CD4-positive, alpha-beta T cell treated with Interleukin-6 at 100 ng/mL for 8 hours (primary cell): ENCODE measurements around the gene NAA50.

ENCODE experiments used
- DNase-seq: peaks from one replicate; pipeline ENCODE4 v3.0.0-alpha.2; 2020; ENCODE audit warnings: mixed read lengths, low spot score

The NAA50 gene

DNA sequence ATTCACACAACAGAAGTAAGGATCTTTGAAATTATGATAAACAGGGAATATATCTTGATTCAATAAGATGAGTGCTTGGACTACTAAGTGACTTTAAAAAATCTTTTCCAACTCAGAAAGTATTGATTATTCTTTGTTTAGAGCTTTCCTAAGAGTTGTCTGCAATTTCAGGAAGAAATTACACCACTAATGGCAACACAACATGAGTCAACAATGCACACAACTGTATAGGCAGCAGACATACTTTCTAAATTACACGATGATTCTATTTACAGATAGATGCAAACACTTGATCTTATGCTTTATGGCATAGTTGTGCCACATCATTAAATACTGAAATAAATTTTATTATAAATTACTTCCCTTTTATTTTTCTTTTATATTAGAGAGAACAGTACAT is 4.4 kb downstream of the NAA50 start:
- no peak for DNase-seq

GRCh38 chr3:113741086-113741485 is 5.0 kb downstream of the NAA50 start:
- DNase-seq, result no peak

- peak; percentile 58 for DNase-seq
These were observed 9.4 kb downstream of the NAA50 start for GRCh38 chr3:113736548-113737089.

DNA sequence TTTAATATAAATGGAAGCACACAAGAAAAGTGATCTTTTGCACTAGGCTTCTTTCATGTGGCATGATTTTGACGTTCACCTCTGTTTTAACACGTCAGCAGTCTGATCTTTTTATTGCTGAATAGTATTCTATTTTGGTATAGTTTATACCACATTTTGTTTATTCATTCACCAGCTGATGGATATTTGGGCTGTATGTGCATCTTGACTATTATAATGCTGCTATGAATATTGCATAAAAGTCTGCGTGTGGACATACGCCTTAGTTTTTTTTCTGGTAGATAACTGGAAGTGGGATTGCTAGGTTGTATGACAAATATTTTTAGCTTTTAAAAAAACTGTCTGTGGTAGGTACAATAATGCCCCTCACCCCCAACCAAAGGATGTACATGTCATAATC is 14.4 kb downstream of the NAA50 start:
- no peak for DNase-seq

DNA sequence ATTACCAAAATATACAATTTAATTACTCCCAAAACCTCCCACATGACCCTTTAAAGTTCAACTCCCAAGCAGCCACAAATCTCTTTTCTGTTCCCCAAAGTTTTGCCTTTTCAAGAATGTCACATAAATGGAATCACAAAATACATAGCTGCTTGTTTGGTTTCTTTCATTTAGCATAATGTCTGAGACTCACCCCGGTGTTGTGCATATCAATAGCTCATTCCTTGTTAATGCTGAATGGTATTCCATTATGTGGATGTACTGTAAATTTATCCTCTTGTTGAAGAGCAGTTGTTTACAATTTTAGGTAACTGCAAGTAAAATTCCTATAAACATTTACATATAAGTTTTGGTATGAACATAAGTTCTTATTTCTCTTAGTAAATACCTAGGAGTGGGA is 15.5 kb downstream of the NAA50 start:
- DNase-seq, result no peak

GRCh38 chr3:113728661-113729060 is 17.4 kb downstream of the NAA50 start:
- DNase-seq, result no peak

DNA sequence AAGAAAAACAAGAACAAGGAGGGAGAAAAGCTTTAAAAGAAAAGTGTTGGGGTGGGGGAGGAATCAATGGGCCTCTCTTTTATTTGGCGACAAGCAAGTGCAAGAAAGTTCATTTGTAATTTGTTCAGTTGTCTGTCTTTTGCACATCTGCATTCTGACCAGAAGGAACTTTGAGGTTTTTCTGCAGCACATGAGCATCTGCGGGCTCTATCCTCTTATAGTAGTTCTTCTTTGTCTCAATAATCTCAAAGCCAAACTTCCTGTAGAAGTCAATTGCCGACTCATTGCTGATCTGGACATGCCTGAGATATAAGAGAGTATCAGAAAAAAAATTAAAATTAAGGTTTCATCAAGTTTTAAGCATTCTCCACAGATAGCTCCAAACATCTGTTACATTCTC is 24.4 kb downstream of the NAA50 start:
- no peak for DNase-seq

GRCh38 chr3:113719758-113720157 is 26.3 kb downstream of the NAA50 start:
- DNase-seq, result no peak

GRCh38 chr3:113719294-113719693 is 26.8 kb downstream of the NAA50 start:
- no peak for DNase-seq

DNA sequence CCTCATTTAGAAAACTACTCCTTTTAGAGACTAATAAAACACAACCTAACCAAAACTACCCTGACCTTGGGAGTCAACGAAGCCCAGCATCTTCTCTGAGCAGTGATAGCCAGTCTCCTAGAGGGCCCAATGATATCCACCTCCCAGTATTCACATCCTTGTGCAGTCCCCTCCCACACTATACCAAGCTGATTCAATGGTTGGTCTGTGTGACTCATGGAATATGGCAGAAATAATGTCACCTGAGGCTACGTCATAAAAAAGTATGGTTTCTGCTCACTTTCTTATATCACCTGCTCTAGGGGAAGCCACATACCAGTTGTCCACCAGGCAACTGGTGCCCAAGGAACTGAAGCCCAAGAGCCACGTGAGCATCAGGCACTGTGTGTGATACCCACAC is 28.2 kb downstream of the NAA50 start:
- no peak for DNase-seq

DNA sequence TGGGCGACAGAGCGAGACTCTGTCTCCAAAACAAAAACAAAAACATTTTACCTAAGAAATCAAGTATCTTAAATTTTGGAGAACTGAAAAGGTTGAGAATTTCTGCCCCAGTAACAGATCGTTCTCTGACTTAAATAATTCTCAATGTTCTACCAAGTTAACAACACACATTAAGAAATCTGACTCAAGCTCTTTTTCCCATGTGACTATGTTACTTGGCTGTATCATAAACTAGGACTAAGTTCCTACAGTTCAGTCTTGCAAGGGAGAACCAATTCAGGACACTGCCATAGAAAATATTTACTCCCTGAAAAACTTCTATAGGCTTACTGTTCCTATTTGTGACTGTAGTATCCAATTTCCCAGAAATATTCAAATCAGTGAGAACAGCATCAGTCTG is 28.7 kb downstream of the NAA50 start:
- DNase-seq, result no peak

DNA sequence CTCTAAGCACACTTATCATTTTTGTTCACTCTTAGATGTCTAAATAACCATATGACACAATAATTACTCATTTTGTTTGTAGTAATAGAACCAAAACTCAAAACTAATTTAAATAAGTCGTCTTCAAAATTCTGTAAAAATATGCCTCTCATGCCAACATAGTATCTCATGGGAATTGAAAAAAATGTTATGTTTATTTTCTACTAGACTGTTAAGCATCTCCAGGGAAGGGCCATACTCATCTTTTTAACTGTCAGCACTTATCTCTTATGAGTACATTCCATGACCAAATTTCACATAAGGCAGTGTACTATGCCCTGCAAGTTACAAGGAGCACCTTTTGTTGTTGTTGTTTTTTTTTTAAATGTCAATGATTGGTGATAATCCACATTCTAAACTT is 31.3 kb downstream of the NAA50 start:
- DNase-seq, result no peak

DNA sequence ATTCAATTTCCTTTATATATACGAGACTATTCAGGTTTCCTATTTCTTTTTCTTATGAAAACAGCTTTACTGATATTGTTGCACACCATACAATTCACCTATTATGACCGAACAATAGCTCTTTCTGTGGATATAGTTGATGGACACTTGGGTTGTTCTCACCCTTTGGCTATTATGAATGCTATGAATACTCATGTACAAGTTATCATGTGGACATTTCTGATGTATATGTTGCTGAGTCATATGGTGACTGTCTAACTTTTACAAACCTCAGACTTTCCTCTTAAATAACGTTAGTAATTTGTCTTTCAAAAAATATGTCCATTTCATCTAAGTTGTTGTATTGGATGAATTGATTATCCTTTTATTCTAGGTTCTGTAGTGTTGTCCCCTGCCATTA is 33.9 kb downstream of the NAA50 start:
- DNase-seq, result no peak

DNA sequence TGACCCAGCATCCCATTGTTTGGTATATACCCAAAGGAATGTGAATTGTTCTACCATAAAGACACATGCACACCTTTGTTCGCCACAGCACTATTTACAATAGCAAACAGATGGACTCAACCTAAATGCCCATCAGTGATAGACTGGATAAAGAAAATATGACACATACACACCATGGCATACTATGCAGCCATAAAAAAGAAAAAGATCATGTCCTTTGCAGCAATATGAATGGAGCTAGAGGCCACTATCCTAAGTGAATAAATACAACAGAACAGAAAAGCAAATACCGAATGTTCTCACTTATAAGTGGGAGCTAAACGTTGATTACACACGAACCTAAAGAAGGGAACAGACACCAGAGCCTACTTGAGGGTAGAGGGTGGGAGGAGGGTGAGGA is 38.2 kb downstream of the NAA50 start:
- no peak for DNase-seq

DNA sequence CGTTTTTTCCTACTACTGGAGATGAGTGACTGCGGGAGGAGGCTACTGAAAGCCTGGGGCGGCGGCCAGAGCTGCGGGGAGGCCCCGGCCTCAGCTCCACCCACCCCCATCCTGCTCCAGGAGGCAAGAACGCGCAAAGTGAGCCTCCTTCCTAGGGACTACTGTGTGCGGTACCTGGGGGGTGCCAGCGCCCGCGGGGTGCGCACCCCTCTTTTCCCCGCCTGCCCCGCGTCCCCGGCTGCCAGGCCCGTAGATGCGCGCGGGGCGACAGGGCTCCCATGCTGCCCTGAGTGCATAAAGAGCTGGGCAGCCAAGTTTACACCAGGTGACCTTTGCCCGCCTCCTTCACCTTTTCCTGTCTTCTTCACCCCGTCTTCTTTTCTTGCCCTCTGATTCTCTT is 47.1 kb downstream of the NAA50 start:
- DNase-seq, result peak; percentile 2

DNA sequence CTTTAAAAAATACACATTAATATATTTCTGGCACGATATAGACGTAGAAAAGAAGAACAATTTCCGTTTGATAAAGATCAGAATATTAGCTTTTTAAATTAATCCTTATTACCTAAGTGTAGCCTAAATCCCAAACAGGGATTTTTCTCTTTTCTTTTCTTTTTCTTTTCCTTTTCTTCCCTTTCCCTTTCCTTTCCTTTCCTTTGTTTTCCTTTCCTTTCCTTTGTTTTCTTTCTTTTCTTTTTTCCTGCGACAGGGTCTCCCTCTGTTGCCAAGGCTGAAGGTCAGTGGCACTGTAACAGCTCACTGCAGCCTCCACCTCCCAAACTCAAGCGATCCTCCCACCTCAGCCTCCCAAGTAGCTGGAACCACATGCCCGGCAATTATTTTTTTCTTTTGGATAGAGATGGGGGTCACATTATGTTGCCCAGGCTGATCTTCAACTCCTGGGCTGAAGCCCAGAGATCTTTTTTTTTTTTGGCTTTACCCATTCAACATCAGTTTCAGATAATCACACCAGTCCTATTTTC is 47.8 kb downstream of the NAA50 start:
- DNase-seq, result no peak

DNA sequence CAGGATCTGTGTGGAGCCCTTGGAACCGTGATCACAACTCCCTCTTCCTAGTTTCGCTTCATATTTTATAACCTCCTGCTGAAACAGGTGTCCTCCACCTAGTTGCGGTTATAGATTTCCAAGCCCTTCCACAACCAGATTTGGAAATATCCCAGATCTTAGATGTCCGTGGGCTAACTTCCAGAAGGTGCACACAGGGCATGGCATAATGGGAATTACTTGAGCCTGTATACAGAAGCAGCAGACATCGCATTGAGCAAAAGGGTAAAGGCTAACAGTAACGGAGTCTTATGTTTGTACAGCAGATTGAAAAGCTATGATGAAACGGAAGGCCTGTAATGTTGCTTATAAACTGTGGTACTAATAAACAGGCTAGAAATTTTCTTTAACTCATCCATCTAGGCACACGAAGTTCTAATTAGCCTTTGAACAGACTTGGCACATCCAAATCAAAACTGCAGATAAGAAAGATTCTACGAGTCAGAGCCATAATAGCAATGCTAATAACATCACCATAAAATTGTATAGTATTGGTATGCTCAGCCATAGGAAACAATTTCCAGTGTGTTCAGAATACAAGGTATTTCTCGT is 48.5 kb downstream of the NAA50 start:
- DNase-seq, result no peak

GRCh38 chr3:113696658-113697499 is 49.2 kb downstream of the NAA50 start:
- peak; percentile 99 for DNase-seq

- DNase-seq, result peak; percentile 84
These were observed 50.0 kb downstream of the NAA50 start, which contains the start of gene USF3 for GRCh38 chr3:113695786-113696645. Gene USF3 (minus strand): TSS chr3:113696642. CDS start chr3:113674878, 21,764 bp downstream.

DNA sequence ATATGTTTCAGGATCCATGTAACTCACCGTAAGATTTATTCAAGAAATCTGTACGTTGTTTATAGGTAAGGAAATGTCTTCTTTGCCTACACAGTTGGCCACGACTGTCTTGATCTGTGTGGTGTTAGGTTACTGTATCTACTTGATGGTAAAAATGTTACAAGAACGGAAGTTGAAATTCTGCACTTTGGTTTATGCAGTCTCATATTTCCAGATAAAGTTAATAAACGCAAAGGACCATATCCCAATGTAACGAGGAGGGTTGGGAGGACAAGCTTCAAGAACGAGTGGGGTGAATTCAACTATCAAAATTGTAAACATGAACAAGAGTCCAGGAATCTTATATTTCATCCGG is 50.6 kb downstream of the NAA50 start:
- no peak for DNase-seq

- no peak for DNase-seq
These were observed 55.6 kb downstream of the NAA50 start for GRCh38 chr3:113690482-113690881.
